ENCODE data around the gene PCDHAC2. TPM values are rescaled to one million over a fixed set of nuclear protein-coding genes. Genes with fewer than 3 reads are reported as not detected.

PCDHAC2 gene
- polyA plus RNA-seq, 2 of the 4 experiments (the other 2 are of a cell fraction) = 1.2 to 5.3 TPM

DNA sequence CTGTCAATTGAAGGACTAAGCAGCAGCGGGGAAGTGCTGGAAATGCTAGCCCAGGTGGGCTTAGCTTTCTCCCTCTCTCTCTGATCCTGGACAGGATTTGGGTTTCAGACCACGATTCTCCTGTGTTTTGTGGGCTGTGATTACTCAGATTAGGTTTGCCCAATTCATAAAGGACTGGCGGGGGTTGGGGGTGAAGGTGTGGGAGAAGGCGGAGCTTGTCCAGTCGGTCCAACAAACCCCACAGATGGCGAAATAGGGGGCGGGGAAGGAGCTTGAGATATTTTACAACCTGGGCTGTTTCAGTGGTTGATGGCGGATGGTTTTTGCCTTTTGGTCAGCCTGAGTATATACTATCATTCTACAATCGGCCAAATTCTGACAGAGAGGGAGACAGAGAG is 35.2 kb downstream of the PCDHAC2 start:
- peak overlapping the region; percentile 79 for H3K4me2 ChIP-seq
- FAIRE-seq = no peak
- POLR2A ChIA-PET = interaction anchor here (1.7 kb wide), 1 partner anchor 35 kb away, joined by 5 read pairs; the partner anchor contains the start of gene PCDHAC2

DNA sequence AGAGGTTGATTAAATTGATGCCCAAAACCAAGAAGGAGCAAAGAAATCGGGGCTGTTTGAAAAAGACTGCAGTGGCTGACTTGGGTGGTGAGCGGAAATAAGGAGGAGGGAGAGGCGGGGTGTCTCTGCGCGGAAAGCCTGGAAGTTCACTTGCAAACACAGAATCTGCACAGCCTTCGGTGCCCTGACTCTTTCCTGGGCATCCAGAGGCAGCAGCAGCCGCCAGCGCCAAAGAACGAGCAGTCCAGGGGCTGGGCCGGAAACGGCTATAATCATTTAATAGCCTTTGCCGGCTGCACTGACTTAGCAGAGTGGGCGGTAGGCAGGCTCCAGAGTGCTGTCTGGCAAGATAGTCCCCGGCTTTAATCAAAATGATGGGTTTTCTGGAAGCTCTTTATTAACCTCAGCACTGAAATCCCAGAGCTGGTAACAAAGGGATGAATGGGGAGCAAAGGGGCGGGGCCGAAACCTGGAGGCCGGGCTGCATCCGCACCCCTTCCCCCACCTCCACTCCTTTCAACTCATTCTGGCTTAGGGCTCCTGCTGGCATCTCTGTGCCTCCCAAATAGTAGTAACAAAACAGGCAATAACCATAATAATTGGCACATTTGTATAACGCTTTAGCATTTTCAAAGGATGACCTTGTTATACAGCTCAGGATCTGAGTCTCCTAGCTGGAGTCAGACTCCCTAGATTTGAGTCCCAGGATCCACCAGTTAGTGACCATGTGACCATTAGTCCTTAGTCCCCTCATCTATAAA is 35.7 kb downstream of the PCDHAC2 start:
- peak overlapping the region; percentile 79 for H3K4me2 ChIP-seq
- H3K27ac ChIP-seq = peak overlapping the region; percentile 76 to 79
- ChIA-PET CTCF (interaction anchor here (1.5 to 2.2 kb wide), 2 partner anchors 35 to 76 kb away, joined by 4 to 6 read pairs; partner anchors contain the start of gene PCDHAC1), POLR2A (interaction anchor here (1.7 kb wide), 1 partner anchor 35 kb away, joined by 5 read pairs; the partner anchor contains the start of gene PCDHAC2)
- peaks cover 43% of the 10 kb centered on the region for H3K4me1 ChIP-seq
- TF ChIP-seq RCOR1 (IDR thresholded peaks at IDR 0.05; ENCODE audit: low read depth, low read length) = no peak
- TF ChIP-seq, protein P1, sequence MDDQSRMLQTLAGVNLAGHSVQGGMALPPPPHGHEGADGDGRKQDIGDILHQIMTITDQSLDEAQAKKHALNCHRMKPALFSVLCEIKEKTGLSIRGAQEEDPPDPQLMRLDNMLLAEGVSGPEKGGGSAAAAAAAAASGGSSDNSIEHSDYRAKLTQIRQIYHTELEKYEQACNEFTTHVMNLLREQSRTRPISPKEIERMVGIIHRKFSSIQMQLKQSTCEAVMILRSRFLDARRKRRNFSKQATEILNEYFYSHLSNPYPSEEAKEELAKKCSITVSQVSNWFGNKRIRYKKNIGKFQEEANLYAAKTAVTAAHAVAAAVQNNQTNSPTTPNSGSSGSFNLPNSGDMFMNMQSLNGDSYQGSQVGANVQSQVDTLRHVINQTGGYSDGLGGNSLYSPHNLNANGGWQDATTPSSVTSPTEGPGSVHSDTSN (IDR thresholded peaks at IDR 0.05) = no peak
- no peak for TF ChIP-seq NPAS2 (CRISPR knock-in tag; IDR thresholded peaks at IDR 0.05; ENCODE audit: borderline replicate concordance)
- TF ChIP-seq FOSL2 (IDR thresholded peaks at IDR 0.05) = no peak
- no peak for TF ChIP-seq FOSL2 (CRISPR knock-in tag; IDR thresholded peaks at IDR 0.05)
- TF ChIP-seq RFX5 (IDR thresholded peaks at IDR 0.05) = no peak
- TF ChIP-seq NR3C1 (IDR thresholded peaks at IDR 0.05) = no peak
- no peak for TF ChIP-seq BHLHE40 (IDR thresholded peaks at IDR 0.05; ENCODE audit: low read depth, low read length)
- TF ChIP-seq, protein P2, sequence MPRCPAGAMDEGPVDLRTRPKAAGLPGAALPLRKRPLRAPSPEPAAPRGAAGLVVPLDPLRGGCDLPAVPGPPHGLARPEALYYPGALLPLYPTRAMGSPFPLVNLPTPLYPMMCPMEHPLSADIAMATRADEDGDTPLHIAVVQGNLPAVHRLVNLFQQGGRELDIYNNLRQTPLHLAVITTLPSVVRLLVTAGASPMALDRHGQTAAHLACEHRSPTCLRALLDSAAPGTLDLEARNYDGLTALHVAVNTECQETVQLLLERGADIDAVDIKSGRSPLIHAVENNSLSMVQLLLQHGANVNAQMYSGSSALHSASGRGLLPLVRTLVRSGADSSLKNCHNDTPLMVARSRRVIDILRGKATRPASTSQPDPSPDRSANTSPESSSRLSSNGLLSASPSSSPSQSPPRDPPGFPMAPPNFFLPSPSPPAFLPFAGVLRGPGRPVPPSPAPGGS (IDR thresholded peaks at IDR 0.05) = no peak
- TF ChIP-seq PHF8 (IDR thresholded peaks at IDR 0.05; ENCODE audit: borderline replicate concordance, low read depth) = no peak
- no peak for TF ChIP-seq MYC (IDR thresholded peaks at IDR 0.05; ENCODE audit: borderline replicate concordance, low read length)
- TF ChIP-seq ZSCAN20 (CRISPR knock-in tag; IDR thresholded peaks at IDR 0.05) = no peak
- TF ChIP-seq, protein P3, sequence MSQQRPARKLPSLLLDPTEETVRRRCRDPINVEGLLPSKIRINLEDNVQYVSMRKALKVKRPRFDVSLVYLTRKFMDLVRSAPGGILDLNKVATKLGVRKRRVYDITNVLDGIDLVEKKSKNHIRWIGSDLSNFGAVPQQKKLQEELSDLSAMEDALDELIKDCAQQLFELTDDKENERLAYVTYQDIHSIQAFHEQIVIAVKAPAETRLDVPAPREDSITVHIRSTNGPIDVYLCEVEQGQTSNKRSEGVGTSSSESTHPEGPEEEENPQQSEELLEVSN (IDR thresholded peaks at IDR 0.05; ENCODE audit: borderline replicate concordance, low read depth) = no peak
- TF ChIP-seq, protein P4, sequence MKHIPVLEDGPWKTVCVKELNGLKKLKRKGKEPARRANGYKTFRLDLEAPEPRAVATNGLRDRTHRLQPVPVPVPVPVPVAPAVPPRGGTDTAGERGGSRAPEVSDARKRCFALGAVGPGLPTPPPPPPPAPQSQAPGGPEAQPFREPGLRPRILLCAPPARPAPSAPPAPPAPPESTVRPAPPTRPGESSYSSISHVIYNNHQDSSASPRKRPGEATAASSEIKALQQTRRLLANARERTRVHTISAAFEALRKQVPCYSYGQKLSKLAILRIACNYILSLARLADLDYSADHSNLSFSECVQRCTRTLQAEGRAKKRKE (CRISPR knock-in tag; IDR thresholded peaks at IDR 0.05; ENCODE audit: low read depth) = no peak
- peak overlapping the region; percentile 47 for H3K4me3 ChIP-seq
- ATAC-seq = peak; percentile 49 to 69
- FAIRE-seq = no peak
- peak; percentile 33 to 44 for DNase-seq (ENCODE audit: low read depth in 1 of 2, low spot score in 1 of 2)
- no peaks in the 10 kb centered on the region for H3K9me3 ChIP-seq
- 28% methylated on average over 19 of the region's 19 CpGs for WGBS (ENCODE audit: missing lambda C conversion rate)

More for the DNA sequence above, 35.2 kb downstream of the PCDHAC2 start:
- Histone ChIP-seq H3K27ac (peak overlapping the region; percentile 76 to 79), H3K4me3 (peak overlapping the region; percentile 47), H3K9me3 (no peaks in the 10 kb centered on the region), H3K4me1 (peaks cover 43% of the 10 kb centered on the region)
- ATAC-seq = peak; percentile 53 to 57; a peak in 4 of 6 replicates
- WGBS (ENCODE audit: missing lambda C conversion rate) = 24% methylated on average over 9 of the region's 9 CpGs
- peak; percentile 47 to 67 for DNase-seq (ENCODE audit: low read depth in 1 of 2, low spot score in 1 of 2)
- TF ChIP-seq CBX8 (IDR thresholded peaks at IDR 0.05) (no peak), KDM5A (IDR thresholded peaks at IDR 0.05) (no peak), GATA3 (IDR thresholded peaks at IDR 0.05; ENCODE audit: borderline replicate concordance) (no peak), CEBPB (IDR thresholded peaks at IDR 0.05) (peak in 1 of 2 experiments; percentile 79; a peak in 2 of 4 replicates), POLR2A (IDR thresholded peaks at IDR 0.05; ENCODE audit: low read length) (no peak)
- CTCF ChIA-PET = interaction anchor here (0.6 to 2.8 kb wide), 4 partner anchors 34 to 75 kb away, joined by 3 to 11 read pairs (median 5); partner anchors contain the start of gene PCDHAC1

DNA sequence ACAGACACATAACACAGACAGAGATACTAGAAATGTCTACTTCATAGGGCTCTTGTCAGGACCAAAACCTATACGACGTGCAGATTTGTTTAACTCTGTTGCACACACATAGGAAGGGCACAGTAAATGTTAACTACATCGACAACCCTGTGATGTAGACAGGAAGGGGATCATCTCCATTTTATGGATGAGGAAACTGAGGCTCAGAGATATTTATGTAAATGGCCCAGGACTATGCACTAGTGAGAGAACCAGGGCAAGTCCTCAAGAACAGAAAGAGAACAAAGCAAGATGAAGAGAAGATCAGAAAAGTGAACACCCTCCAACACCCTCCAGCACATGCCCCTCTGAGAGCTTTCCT is 36.3 kb downstream of the PCDHAC2 start:
- FAIRE-seq = no peak
- CTCF ChIA-PET = interaction anchor here (2.2 kb wide), 1 partner anchor 76 kb away, joined by 6 read pairs; the partner anchor contains the start of gene PCDHAC1
- Histone ChIP-seq H3K4me1 (peaks cover 43% of the 10 kb centered on the region), H3K4me3 (no peak overlapping the region), H3K9me3 (no peaks in the 10 kb centered on the region), H3K27ac (peak overlapping the region; percentile 76 to 79), H3K4me2 (peak overlapping the region; percentile 79)
- TF ChIP-seq, protein P2 (IDR thresholded peaks at IDR 0.05) = no peak
- TF ChIP-seq CEBPB (IDR thresholded peaks at IDR 0.05) (no peak), SMC3 (IDR thresholded peaks at IDR 0.05) (no peak), MAZ (IDR thresholded peaks at IDR 0.05; ENCODE audit: borderline replicate concordance, low read depth, low read length) (no peak), CBX2 (IDR thresholded peaks at IDR 0.05; ENCODE audit: borderline replicate concordance, low read depth) (no peak), POLR2A (IDR thresholded peaks at IDR 0.05; ENCODE audit: low read length) (no peak), CBX8 (IDR thresholded peaks at IDR 0.05) (no peak), RAD21 (conservative IDR thresholded peaks at IDR 0.05 in 1 of 2, IDR thresholded peaks at IDR 0.05 in 1 of 2) (no peak)
- TF ChIP-seq, protein P5, sequence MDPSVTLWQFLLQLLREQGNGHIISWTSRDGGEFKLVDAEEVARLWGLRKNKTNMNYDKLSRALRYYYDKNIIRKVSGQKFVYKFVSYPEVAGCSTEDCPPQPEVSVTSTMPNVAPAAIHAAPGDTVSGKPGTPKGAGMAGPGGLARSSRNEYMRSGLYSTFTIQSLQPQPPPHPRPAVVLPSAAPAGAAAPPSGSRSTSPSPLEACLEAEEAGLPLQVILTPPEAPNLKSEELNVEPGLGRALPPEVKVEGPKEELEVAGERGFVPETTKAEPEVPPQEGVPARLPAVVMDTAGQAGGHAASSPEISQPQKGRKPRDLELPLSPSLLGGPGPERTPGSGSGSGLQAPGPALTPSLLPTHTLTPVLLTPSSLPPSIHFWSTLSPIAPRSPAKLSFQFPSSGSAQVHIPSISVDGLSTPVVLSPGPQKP (IDR thresholded peaks at IDR 0.05; ENCODE audit: low read depth, low read length) = no peak
- 70% methylated on average over 3 of the region's 3 CpGs for WGBS (ENCODE audit: missing lambda C conversion rate)
- POLR2A ChIA-PET = interaction anchor here (1.7 kb wide), 1 partner anchor 36 kb away, joined by 5 read pairs; the partner anchor contains the start of gene PCDHAC2
- ATAC-seq = no peak
- DNase-seq (ENCODE audit: low read depth in 1 of 2, low spot score in 1 of 2) = no peak

Data from A549 (cell line).